NCI-H345 (cell line): ENCODE results near the gene FAM72A.
"Not testable (repeated sequence)": the region's sequence is repeated elsewhere in the genome, so short reads cannot be mapped to it uniquely, and the experiment has no call there.

Experiments used
- DNase-seq: peaks from one replicate; lab custom pipeline; 2025; lab: John Stamatoyannopoulos, UW

Gene FAM72A

DNA sequence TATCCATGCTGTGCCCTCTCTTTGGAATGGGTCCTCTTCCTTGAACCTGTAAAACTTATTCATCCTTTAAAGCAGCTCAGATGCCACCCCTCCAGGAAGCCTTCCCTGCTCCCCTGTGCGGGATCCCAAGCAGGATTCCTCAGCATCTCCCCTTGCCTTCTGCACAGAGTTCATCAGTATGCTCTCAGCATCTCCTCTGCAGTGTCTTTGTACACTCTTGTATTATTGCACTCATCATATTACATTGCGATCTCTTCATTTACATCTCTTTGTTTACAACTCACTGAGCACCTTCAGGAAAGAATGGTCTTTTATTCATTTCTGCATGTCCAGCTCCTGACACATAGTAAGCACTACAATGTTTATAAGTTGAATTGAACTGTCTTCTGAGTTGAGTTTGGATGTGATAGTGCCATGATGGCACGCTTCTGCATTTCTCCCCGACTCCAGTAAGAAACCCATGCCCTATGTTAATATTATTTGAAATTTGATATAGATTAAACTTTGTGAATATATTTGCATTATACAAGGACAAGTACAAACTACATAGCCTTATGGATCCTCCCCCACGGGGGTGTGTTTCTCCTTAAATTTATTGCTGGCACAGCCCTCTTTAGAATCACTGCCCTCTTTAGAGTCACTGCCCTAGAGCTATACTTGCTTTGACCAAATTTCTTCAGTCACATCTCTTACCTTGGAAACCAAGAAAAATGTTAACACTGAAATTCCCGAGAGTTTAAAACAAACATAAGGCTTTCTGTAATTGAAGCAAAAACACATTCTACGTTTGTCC is 13.2 kb upstream of the FAM72A start:
- DNase-seq = not testable (repeated sequence)

DNA sequence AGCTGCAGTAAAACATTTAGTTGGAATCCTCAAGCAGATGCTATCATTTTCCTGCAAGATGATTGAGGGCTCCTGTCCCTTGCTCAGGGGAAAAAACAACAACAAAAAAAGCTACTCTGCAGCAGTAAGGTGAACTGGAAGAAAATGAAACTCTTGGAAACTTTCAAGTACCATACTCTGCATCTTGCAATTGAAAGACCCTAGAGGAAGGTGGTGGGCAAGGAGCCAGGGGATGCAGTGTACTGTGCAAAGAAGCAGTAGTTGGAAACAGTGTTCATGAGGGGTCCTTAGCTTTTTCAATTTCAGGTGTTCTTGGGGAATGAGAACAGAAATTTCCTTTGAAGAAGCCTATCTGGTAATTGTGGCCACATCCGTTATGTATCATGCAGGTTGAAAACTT is 8.2 kb upstream of the FAM72A start:
- not testable (repeated sequence) for DNase-seq

DNA sequence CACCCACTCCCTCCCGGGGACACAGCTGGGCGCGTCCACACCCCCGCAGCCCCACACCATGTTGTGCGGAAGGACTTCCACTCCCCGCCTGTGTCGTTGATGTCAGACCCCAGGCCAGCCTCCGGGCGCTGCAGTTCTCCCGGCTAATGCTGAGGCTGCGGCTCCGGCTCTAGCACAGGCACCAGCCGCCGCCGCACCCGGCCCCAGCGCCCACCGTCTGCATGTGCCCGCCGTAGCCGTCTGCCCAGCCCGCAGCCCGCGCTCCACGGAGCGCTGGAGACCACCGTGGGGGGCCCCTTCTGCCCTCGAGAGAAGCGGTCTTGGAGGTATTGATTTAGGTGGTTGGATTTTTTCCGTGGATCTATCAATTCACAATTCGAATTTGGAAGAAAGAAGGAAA is 2.9 kb upstream of the FAM72A start:
- not testable (repeated sequence) for DNase-seq

DNA sequence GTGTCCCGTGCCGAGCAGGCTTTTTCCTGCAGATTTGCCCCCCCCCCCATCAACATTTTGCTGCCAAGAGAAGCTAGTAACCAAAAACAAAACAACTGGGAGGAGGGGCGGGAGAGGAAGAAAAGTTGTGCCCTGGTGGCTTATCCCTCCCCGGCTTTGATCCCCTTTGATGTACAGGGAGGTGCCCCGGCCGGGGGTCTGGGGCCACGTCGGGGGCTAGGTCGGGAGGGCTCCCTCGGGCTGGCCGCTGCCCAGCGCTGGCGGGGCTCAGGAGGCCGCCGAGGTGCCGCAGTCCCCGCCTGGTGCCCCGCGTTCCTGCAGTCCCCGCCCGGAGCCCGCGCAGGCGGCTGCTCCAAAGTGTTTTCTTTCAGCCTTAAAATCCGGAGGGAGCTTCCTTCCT is 2.2 kb upstream of the FAM72A start:
- DNase-seq = not testable (repeated sequence)

DNA sequence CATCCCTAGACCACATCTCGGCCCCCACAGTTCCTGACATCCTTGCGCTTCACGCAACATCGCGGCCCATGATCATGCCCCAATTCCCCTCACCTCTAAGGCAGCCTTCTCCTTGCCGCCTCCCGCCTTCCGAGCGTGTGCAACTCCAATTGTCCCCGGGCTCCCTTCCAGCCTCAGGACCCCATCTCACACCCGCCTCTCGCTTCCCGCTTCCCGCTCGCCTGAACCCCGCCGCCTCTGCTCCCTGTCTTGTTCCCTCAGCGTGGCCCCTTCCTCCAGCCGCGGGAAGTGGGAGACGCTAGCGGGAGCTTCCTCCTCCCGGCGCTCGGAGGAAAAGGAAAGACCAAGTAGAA is 1.5 kb upstream of the FAM72A start:
- DNase-seq = not testable (repeated sequence)

DNA sequence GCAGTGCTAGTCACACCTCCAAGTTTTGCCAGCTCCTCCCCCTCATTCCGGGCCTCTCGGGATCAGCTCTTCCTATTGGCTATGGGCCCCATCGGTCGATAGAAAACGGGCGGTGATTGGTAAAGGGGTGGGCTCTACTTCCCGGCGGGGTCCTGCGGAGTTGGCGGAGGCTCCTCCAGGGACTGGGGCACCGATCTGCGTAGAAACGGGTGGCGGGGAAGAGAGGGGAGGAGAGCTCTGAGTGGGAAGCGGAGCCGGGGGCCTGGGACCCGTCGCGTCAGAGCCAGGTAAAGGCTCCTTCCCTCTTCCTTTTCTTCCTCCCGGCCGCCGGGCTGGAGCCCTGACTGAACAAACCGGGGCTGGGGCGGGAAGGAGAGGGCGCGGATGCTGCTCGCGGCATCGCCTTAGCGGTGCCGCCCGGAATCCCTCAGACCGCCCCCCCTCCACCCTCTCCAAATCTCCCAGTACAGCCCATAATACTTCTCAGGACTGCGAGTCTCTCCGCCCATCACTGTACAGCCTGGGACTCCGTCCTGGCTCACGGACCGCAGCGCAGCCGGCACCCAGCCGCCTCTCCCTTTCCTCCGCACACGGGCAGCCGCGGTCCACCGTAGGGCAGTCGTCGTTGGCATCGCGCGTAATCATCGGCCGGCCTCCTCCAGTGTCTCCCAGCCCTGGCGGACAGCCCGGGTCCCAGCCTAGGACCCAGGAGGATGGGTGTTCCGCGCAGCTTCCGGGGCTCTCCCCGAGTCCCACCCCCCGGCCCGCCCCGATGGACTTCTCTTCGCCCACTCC is 922 bp upstream of the FAM72A start, which contains the start of gene SRGAP2:
TSS of gene SRGAP2 (plus strand) at position 178 of the 795 bp plus-strand sequence. CDS start 2,430 bp downstream, outside the sequence.
- peak; percentile 65 for DNase-seq

DNA sequence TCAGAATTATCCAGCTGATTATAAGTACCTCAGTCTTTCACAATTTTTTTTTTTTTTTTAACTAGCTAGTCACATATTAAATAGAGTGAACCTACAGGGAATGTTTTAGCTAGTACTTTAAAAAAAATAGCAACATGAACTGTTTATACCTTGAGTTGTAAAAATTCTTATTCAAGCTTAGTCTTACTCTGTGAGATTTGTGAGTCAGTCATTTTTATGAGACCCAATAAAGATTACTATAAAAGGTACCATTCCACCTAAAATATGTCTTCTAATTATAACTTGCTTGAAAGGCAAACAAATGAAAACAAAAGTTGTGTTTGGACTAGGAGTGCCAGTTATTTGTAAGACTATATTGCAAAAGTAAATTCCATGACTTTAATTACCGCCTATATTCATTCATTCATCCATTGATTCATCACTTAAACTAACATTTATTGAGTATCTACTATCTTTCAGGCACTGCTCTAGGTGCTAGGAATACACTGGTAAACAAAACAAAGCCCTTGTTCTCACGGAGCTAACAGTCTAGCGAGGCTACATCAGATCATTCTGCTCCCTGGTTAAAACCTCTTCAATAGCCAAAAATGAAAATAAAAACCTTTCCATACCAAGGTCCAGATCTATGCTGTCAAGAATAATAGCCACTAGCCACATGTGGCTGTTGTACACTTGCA is 5.8 kb downstream of the FAM72A start:
- DNase-seq = not testable (repeated sequence)

DNA sequence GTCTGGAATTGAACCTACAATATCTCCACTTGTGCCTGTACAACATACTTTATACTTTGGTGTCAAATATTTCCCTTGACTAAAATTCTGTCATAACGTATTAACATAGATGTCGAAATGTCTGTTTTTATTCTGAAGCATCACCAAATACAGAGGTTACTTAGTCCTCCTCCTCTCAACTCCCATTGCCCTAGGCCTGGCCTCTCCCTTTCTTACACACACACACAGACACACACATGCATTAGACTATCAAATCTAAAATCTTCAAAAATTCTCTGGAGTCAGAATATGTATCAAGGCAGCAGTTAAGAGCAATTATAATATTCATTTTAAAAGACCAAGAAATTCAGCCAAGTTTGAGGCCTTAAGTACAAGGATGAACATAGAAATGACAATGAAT is 7.5 kb downstream of the FAM72A start:
- not testable (repeated sequence) for DNase-seq

DNA sequence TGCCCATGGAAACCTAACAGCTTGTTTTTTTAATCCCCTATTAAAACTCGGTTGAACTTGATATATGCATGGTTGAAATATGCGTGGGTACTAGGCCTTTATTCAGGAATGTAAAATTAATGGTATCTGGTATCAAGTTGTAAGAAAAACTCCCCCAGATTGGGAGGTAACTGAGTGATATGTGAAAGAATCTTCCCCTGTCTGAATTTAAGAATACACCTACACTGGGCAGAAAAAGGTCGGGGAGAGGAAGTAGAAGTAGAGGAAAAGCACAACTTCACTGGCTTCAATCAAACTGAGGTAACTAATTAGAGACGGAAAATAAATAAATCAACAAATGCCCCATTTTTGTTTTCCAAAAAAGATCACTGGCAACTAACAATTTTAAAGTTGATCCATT is 15.8 kb downstream of the FAM72A start:
- DNase-seq = not testable (repeated sequence)

DNA sequence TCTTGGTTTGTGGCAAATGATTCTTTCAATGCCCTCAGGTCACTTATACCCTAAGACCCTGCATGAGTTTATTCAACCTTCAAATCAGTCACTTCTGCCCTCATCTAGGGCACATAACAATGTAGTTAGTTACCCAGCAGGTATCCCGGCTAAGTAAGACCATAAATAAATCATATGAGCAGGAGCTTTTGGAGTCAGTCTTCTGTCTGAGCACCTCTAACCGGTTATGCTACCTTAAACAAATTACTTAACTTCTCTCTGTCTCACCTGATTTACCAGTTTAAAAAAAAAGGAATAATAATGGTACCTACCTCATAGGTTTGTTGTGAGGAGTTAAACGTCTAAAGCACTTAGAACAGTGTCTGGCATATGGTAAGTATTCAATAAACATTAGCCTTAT is 16.9 kb downstream of the FAM72A start:
- DNase-seq = not testable (repeated sequence)

DNA sequence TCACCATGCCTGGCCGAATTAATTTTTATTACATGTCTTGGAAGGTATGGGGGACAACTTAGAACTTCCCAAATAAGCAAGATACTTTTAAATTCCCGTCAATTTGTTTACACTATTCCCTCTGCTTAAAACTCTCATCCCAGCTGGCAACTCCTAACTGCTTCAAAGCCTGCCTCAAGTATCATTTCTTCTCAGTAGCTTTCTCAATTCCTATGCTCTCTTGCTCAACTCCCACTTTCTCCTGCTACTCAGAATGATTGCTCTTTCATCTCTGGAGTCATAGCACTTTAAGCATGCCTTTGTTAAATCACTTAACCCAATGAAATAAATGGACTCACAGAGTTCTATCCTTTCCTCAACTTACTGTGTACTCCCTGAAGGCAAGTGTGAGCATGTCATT is 18.9 kb downstream of the FAM72A start:
- DNase-seq = not testable (repeated sequence)

DNA sequence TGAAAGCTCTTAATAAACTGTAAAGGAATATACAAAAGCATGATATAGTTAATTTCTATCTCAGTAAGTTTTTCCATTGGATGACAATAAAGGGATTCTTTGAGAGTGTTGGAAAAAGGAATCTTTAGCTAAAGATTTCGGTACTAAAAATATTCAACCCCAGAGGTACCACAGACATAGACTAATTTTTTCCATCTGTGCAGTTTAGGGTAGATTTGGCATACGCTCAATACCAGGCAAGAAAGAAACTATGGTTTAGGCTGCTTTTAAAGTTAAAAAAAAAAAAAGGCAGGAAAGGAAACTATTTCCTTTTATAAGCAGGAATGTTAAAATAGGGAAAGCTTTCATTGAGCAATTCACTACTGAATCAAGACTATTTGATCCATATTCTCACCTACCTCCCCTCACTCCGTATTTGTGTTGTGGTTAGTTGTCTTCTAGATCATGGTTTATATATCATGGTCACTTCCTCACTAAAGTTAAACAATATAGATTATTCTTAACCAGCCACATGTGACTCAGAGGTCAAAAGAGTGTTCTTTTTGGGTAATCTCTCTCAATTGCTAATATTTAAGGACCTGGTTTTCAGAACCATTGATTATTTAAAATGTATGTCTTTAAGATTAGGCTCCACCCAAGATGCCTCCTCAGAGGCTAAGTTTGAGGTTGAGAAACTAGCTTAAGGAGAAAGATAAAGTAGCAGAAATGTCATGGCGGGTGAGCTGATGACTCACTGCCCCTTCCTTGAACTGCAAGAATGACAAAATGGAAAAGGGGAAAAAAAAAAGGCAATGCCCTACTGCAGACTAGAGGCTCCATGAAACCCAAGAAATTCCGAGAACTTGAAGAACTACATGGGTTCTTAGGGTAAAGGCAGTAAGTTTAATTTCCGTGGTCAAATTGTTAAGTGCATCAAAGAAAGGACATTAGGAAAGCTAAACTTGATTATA is 20.0 kb downstream of the FAM72A start:
- DNase-seq = not testable (repeated sequence)

DNA sequence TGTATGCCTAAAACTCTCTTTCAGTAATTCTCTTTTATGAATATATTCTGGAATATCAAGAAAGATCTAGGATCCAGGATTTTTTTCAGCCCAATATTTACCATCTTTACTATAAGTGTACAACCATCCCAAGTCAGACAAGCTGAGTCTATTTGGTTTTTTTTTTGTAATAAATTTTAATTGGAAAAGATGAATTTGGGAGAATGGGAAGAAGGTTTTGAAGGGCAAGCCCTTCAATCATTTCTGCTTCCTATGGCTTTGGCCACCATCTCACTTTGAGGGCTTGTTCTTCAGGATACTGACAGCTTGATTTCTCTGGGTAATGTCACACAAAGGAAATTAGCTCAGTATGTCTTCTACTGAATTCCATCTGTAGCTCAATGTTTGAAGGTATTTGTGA is 23.0 kb downstream of the FAM72A start:
- DNase-seq = not testable (repeated sequence)

DNA sequence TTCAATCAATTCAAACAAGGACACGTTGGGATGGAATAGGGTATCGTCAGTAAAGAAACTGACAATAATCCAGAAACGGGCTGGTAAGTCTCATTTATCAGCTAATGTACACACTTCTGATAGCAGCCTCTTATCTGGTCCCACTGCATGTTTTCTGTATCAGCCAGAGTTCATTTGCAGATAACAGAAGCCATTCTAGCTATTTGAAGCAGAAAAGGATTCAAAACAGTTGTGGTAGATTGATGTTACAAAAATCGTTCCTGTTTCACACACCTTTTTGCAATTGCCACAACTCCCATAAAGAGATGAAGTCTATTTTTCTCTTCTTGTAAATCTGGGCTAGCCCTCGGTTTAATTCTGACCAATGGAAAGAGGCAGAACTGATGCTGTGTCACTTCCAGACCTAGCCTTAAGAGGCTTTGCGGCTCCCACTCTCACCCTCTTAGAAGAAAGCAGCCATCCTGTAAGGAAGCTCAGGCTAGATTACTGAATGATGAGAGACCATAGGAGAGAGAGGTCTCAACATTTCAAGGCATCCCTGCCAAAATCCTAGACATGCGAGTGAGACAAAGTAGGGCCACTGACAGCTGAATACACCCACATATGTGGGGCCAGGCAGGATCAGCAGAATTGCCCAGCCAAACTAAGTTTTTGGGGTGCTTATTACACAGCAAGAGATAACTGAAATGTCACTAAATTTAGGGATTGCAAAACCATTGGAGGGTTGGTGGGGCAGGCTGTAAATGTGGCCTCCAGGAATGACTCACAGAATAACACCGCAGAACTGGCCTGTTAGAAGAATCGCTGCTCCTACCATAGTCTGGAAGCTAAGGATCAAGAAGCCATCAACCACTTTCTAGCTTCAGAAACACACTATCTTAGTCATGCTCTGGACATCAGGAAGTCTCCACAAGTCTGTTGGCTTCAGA is 24.3 kb downstream of the FAM72A start:
- not testable (repeated sequence) for DNase-seq

DNA sequence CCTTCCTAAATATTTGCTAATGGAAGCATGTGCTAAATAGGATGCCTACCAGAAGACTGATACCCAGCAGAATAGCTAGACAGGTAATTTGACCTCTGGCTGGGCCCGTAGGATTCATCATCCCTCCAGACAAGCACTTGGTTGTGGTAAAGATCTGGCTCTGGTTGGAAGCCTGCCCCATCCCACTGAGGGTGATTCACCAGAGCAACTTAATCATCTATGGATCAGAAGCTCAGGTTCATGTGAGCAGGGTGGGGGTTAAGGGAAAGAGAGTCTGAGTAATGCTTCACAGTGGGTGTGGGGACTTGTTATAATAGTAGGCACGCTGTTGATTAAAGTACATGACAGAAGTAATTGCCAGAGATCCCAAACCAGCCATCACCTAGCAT is 26.5 kb downstream of the FAM72A start:
- DNase-seq = not testable (repeated sequence)

DNA sequence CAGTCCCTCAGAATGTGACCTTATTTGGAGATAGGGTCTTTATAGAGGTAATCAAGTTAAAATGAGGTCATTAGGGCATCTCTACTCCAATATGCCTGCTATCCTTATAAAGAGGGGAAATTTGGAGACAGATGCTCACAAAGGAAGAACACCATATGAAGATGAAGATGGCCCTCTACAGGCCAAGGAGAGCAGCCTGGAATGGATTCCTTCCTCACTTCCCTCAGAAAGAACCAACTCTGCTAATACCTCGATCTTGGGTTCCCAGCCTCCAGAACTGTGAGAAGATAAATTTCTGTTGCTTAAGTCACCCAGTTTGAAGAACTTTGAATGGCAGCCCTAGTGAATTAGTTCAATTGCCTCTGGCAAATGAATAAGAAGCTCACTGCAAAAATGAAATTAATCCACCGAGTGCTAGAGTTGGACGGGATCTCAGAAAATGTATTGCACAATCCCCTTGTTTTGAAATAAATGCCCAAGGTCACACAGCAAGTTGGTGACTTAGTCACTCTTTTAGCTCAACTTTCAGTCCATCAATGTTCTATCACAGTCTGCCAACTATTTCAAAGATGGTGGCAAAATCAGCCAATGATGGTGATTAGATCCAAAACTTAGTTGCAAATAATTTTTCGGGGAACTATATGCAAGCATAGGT is 27.1 kb downstream of the FAM72A start:
- DNase-seq = not testable (repeated sequence)

DNA sequence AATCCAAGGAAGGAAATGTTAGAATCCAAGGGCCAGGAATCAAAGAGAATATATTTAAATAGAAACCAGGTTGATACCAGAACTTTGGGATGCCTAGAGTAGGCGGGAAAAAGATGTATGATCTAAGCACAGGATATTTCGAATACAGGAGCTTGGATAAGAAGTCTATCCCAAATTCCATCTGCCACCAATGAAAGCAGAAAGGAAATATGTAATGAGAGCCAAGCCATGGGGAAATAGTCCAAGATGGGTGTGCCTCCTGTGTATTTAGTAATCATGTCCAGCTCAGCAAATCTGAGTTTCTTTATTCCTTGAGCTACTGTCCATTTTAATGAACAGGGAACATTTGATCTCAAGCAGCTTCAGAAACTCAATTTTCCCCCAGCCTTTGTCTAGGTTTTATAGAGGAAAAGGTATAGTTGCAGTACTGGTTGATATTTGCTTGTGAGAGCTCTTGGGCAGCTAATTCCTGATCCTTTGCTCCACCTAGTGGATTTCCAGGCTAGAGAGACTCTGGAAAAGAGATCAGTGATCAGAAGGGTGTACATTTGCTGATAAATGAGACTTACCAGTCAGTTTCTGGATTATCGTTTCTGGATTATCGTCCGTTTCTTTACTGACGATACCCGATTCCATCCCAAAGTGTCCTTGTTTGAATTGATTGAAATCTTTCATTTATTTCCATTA is 28.3 kb downstream of the FAM72A start:
- not testable (repeated sequence) for DNase-seq

DNA sequence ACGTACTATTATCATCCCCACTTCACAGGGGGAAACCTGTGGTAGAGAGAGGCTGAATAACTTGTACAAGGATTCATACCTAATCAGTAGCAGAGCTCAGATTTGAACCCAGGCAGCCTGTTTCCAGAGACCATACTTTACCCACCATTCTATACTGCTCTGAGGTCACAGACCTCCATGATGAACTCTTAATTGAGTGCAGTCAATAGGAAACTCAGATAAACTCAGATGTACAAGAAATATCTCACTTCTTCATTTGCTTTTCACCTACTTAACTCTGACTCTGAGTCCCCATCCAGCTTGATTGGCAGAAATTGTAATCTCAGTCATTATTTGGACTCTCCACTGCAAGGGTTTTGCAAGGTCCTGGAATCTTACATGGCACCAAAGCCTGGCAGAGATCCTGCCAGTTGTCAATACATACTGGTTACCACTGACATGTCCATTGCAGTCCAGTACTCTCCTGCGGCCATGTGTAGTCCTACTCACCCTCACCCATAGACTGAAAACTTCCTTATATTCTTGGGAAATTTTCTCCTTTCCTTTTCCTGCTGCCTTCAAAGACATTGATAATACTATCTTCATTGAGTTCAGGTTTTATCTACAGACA is 29.4 kb downstream of the FAM72A start:
- DNase-seq = not testable (repeated sequence)

DNA sequence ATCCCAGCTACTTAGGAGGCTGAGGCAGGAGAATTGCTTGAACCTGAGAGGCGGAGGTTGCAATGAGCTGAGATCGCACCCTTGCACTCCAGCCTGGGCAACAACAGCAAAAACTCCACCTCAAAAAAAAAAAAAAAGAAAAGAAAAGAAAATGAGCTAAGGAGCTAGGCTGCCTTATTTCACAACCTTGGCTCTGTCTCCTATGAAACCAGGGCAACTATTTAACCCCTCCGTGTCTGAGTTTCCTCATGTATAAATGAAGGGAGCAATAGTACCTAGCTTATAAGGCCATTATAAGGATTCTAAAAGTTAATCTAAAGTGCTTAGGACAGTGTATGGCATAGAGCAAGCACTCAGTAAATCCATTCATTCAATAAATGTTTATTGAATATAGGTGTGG is 32.8 kb downstream of the FAM72A start:
- not testable (repeated sequence) for DNase-seq
